CD8-positive, alpha-beta memory T cell (primary cell): ENCODE results near the gene ACTL10. TPM values are rescaled to one million over a fixed set of nuclear protein-coding genes. Genes with fewer than 3 reads are reported as not detected.

ENCODE experiments used
- CTCF ChIA-PET: fragments of 350-600 bp; sonication (Branson Sonifier 250); formaldehyde crosslinking; loops from one replicate; lab custom pipeline; 2021; ENCODE audit warnings: antibody characterized with exemption; lab: Charles Lee
- POLR2A ChIA-PET: fragments of 350-600 bp; sonication (Branson Sonifier 250); formaldehyde crosslinking; loops from one replicate; lab custom pipeline; 2021; ENCODE audit warnings: antibody characterized with exemption; lab: Charles Lee
- DNase-seq, 5 donors: peaks; one replicate each; pipeline versions ENCODE4 v3.0.0 to v3.0.0-alpha.2; 2020 to 2022; ENCODE audit warnings: mixed read lengths in 1 of 5
- H3K27ac ChIP-seq: one replicate; pipeline ENCODE4 v1.7.0; 2013; ENCODE audit warnings: low read depth, mild to moderate bottlenecking, low read length, moderate library complexity
- H3K27me3 ChIP-seq: 2 replicates; pipeline ENCODE4 v1.7.0; 2013; ENCODE audit warnings: low read length, mild to moderate bottlenecking; ENCODE audit not compliant: insufficient read depth, poor library complexity, severe bottlenecking
- H3K36me3 ChIP-seq: 2 replicates; pipeline ENCODE4 v1.7.0; 2013; ENCODE audit warnings: mild to moderate bottlenecking, low read length, moderate library complexity; ENCODE audit not compliant: insufficient read depth
- H3K4me1 ChIP-seq: 2 replicates; pipeline ENCODE4 v1.7.0; 2013; ENCODE audit warnings: mild to moderate bottlenecking, low read length, moderate library complexity; ENCODE audit not compliant: insufficient read depth
- H3K4me3 ChIP-seq: 2 replicates; pipeline ENCODE4 v1.7.0; 2013; ENCODE audit warnings: mild to moderate bottlenecking, low read length
- H3K9me3 ChIP-seq: 2 replicates; pipeline ENCODE4 v1.7.0; 2013; ENCODE audit warnings: mild to moderate bottlenecking, low read length
- H3K27ac Mint-ChIP-seq, 8 donors: one replicate each; pipeline ENCODE4 v1.8.0; 2020 to 2021; ENCODE audit warnings: mixed read lengths in 8 of 8, mild to moderate bottlenecking in 6 of 8, inconsistent platforms in 3 of 8, moderate library complexity in 3 of 8
- H3K27me3 Mint-ChIP-seq, 2 donors: one replicate each; pipeline ENCODE4 v1.8.0; 2020 to 2021; ENCODE audit warnings: mixed read lengths in 2 of 2, mild to moderate bottlenecking in 1 of 2, moderate library complexity in 1 of 2
- H3K36me3 Mint-ChIP-seq, 3 donors: one replicate each; pipeline ENCODE4 v1.8.0; 2020 to 2021; ENCODE audit warnings: mixed read lengths in 3 of 3, inconsistent platforms in 1 of 3, mild to moderate bottlenecking in 1 of 3
- H3K4me1 Mint-ChIP-seq, 3 donors: one replicate each; pipeline ENCODE4 v1.8.0; 2020 to 2021; ENCODE audit warnings: mixed read lengths in 3 of 3, inconsistent platforms in 1 of 3, mild to moderate bottlenecking in 1 of 3
- H3K4me3 Mint-ChIP-seq, 7 donors: one replicate each; pipeline ENCODE4 v1.8.0; 2020 to 2021; ENCODE audit warnings: mixed read lengths in 7 of 7, mild to moderate bottlenecking in 6 of 7, moderate library complexity in 4 of 7, inconsistent platforms in 2 of 7
- H3K9me3 Mint-ChIP-seq, 5 donors: one replicate each; pipeline ENCODE4 v1.8.0; 2020 to 2022; ENCODE audit warnings: mixed read lengths in 5 of 5, mild to moderate bottlenecking in 3 of 5, moderate library complexity in 2 of 5, inconsistent platforms in 1 of 5
- polyA plus RNA-seq: library from polyadenylated mRNA; unstranded; fragments of 300-500 nt; fragmentation: Illumina TruSeq; gene quantifications from one replicate; pipeline ENCODE4 v1.2.3, GENCODE V29; 2021
- total RNA-seq, 2 experiments: library from RNA; stranded (reverse); gene quantifications; one replicate each; pipeline ENCODE4 v1.2.3, GENCODE V29; 2021

Gene ACTL10
- total and polyA plus RNA-seq, 3 experiments from 2014 or later, result 3.8 to 6.6 (median 4.6) TPM

- no peaks in the 10 kb centered on the region for H3K9me3 Mint-ChIP-seq
- CTCF ChIA-PET, result interaction anchor here (13.0 kb wide), 1 partner anchor 14 kb away, joined by 87 read pairs; the partner anchor contains the start of genes ACTL10 and C20orf144
- H3K27ac ChIP-seq, result no peak overlapping the region
- peak overlapping the region in 2 of 8 donors; percentile 23 to 61 for H3K27ac Mint-ChIP-seq
- H3K4me3 ChIP-seq, result no peak overlapping the region
- peaks cover 19 to 41% (median 22%) of the 10 kb centered on the region in 3 donors for H3K4me1 Mint-ChIP-seq
- H3K4me3 Mint-ChIP-seq, result no peak overlapping the region
- no peaks in the 10 kb centered on the region for H3K36me3 ChIP-seq
- H3K9me3 ChIP-seq, result no peaks in the 10 kb centered on the region
- peaks cover 0 to 9% (median 3%) of the 10 kb centered on the region in 3 donors for H3K36me3 Mint-ChIP-seq
- H3K27me3 ChIP-seq, result no peaks in the 10 kb centered on the region
- peaks cover 0 to 1% of the 10 kb centered on the region in 2 donors for H3K27me3 Mint-ChIP-seq
- DNase-seq, result no peak
- POLR2A ChIA-PET, result no interaction called here
- H3K4me1 ChIP-seq, result peaks cover 9% of the 10 kb centered on the region
Measured at GRCh38 chr20:33650753-33651561, 15.8 kb upstream of the ACTL10 start.

GRCh38 chr20:33651562-33652048 is 15.1 kb upstream of the ACTL10 start:
- Histone ChIP-seq H3K36me3 (no peaks in the 10 kb centered on the region), H3K27me3 (no peaks in the 10 kb centered on the region), H3K4me1 (peaks cover 9% of the 10 kb centered on the region), H3K27ac (no peak overlapping the region), H3K9me3 (no peaks in the 10 kb centered on the region), H3K4me3 (no peak overlapping the region)
- peak overlapping the region in 3 of 8 donors; percentile 15 to 61 (median 17) for H3K27ac Mint-ChIP-seq
- peaks cover 0 to 6% (median 0%) of the 10 kb centered on the region in 3 donors for H3K36me3 Mint-ChIP-seq
- POLR2A ChIA-PET, result interaction anchor here (1.1 kb wide), 1 partner anchor 162 kb away, joined by 3 read pairs; the partner anchor contains the start of gene CBFA2T2
- no peaks in the 10 kb centered on the region for H3K9me3 Mint-ChIP-seq
- no peak overlapping the region for H3K4me3 Mint-ChIP-seq
- DNase-seq, result no peak
- CTCF ChIA-PET, result interaction anchor here (13.0 kb wide), 1 partner anchor 14 kb away, joined by 87 read pairs; the partner anchor contains the start of genes ACTL10 and C20orf144
- H3K27me3 Mint-ChIP-seq, result peaks cover 0 to 1% of the 10 kb centered on the region in 2 donors
- peaks cover 19 to 41% (median 22%) of the 10 kb centered on the region in 3 donors for H3K4me1 Mint-ChIP-seq

- Mint-ChIP-seq H3K4me1 (peaks cover 10 to 25% (median 12%) of the 10 kb centered on the region in 3 donors), H3K27me3 (peaks cover 0 to 1% of the 10 kb centered on the region in 2 donors), H3K4me3 (no peak overlapping the region), H3K9me3 (no peaks in the 10 kb centered on the region), H3K27ac (peak overlapping the region in 2 of 8 donors; percentile 72 to 91), H3K36me3 (no peaks in the 10 kb centered on the region)
- peak in 4 of 5 donors; percentile 20 to 70 (median 34) for DNase-seq
- no peaks in the 10 kb centered on the region for H3K36me3 ChIP-seq
- H3K4me1 ChIP-seq, result no peaks in the 10 kb centered on the region
- ChIA-PET POLR2A (interaction anchor here (0.6 kb wide), 1 partner anchor 196 kb away, joined by 4 read pairs; no protein-coding TSS in a partner anchor), CTCF (interaction anchor here (0.9 to 13.0 kb wide), 6 partner anchors 8 to 199 kb away, joined by 3 to 87 read pairs (median 6); partner anchors contain the start of genes ACTL10 and C20orf144)
- H3K27ac ChIP-seq, result no peak overlapping the region
- H3K9me3 ChIP-seq, result no peaks in the 10 kb centered on the region
- H3K27me3 ChIP-seq, result no peaks in the 10 kb centered on the region
- no peak overlapping the region for H3K4me3 ChIP-seq
Measured at GRCh38 chr20:33653218-33653899, 13.4 kb upstream of the ACTL10 start.

GRCh38 chr20:33653900-33654596 is 12.7 kb upstream of the ACTL10 start:
- DNase-seq, result no peak
- H3K4me3 Mint-ChIP-seq, result no peak overlapping the region
- Histone ChIP-seq H3K9me3 (no peaks in the 10 kb centered on the region), H3K27me3 (no peaks in the 10 kb centered on the region), H3K27ac (no peak overlapping the region), H3K4me1 (no peaks in the 10 kb centered on the region), H3K4me3 (no peak overlapping the region), H3K36me3 (no peaks in the 10 kb centered on the region)
- H3K27ac Mint-ChIP-seq, result no peak overlapping the region
- peaks cover 0 to 3% (median 0%) of the 10 kb centered on the region in 3 donors for H3K36me3 Mint-ChIP-seq
- H3K9me3 Mint-ChIP-seq, result no peaks in the 10 kb centered on the region
- H3K27me3 Mint-ChIP-seq, result peaks cover 0 to 1% of the 10 kb centered on the region in 2 donors
- ChIA-PET POLR2A (interaction anchor here (0.8 kb wide), 1 partner anchor 10 kb away, joined by 4 read pairs; no protein-coding TSS in a partner anchor), CTCF (interaction anchor here (0.9 to 13.0 kb wide), 6 partner anchors 9 to 200 kb away, joined by 3 to 87 read pairs (median 6); partner anchors contain the start of genes ACTL10 and C20orf144)
- peaks cover 6 to 19% (median 12%) of the 10 kb centered on the region in 3 donors for H3K4me1 Mint-ChIP-seq

- no peaks in the 10 kb centered on the region for H3K36me3 ChIP-seq
- H3K4me1 ChIP-seq, result no peaks in the 10 kb centered on the region
- CTCF ChIA-PET, result interaction anchor here (2.1 to 13.0 kb wide), 2 partner anchors 11 to 198 kb away, joined by 11 to 87 read pairs; partner anchors contain the start of genes ACTL10 and C20orf144
- DNase-seq, result no peak
- no peaks in the 10 kb centered on the region for H3K9me3 ChIP-seq
- Mint-ChIP-seq H3K9me3 (no peaks in the 10 kb centered on the region), H3K27me3 (peaks cover 0 to 1% of the 10 kb centered on the region in 2 donors), H3K36me3 (peaks cover 0 to 4% (median 0%) of the 10 kb centered on the region in 3 donors), H3K4me1 (peaks cover 4 to 13% (median 7%) of the 10 kb centered on the region in 3 donors), H3K4me3 (no peak overlapping the region), H3K27ac (no peak overlapping the region)
- no peaks in the 10 kb centered on the region for H3K27me3 ChIP-seq
- POLR2A ChIA-PET, result interaction anchor here (0.8 kb wide), 1 partner anchor 9 kb away, joined by 4 read pairs; no protein-coding TSS in a partner anchor
- H3K4me3 ChIP-seq, result no peak overlapping the region
- no peak overlapping the region for H3K27ac ChIP-seq
Measured at GRCh38 chr20:33654680-33655161, 12.0 kb upstream of the ACTL10 start.

- no peak overlapping the region for H3K27ac Mint-ChIP-seq
- Histone ChIP-seq H3K4me1 (no peaks in the 10 kb centered on the region), H3K9me3 (no peaks in the 10 kb centered on the region), H3K4me3 (no peak overlapping the region), H3K36me3 (no peaks in the 10 kb centered on the region), H3K27me3 (no peaks in the 10 kb centered on the region), H3K27ac (no peak overlapping the region)
- peaks cover 0 to 1% of the 10 kb centered on the region in 2 donors for H3K27me3 Mint-ChIP-seq
- H3K4me1 Mint-ChIP-seq, result peaks cover 4 to 10% (median 5%) of the 10 kb centered on the region in 3 donors
- ChIA-PET CTCF (interaction anchor here (13.0 kb wide), 1 partner anchor 10 kb away, joined by 87 read pairs; the partner anchor contains the start of genes ACTL10 and C20orf144), POLR2A (interaction anchor here (0.8 kb wide), 1 partner anchor 9 kb away, joined by 4 read pairs; no protein-coding TSS in a partner anchor)
- peaks cover 0 to 4% (median 0%) of the 10 kb centered on the region in 3 donors for H3K36me3 Mint-ChIP-seq
- no peak for DNase-seq
- H3K9me3 Mint-ChIP-seq, result no peaks in the 10 kb centered on the region
- H3K4me3 Mint-ChIP-seq, result no peak overlapping the region
Measured at GRCh38 chr20:33655164-33655563, 11.6 kb upstream of the ACTL10 start.
